H1 (cell line): ENCODE results near the gene BBLN. TPM values are rescaled to one million over a fixed set of nuclear protein-coding genes. Genes with fewer than 3 reads are reported as not detected.

Experiments
- CTCF ChIA-PET: fragments of 300-600 bp; sonication (Branson Sonifier 250); formaldehyde crosslinking; loops from one replicate; lab custom pipeline; 2021; ENCODE audit not compliant: partially characterized antibody; lab: Charles Lee
- POLR2A ChIA-PET: fragments of 300-600 bp; sonication (Branson Sonifier 250); formaldehyde crosslinking; loops from one replicate; lab custom pipeline; 2021; ENCODE audit warnings: inconsistent platforms; ENCODE audit not compliant: partially characterized antibody; lab: Charles Lee
- DNase-seq, 2 experiments: peaks; one replicate each; pipeline versions ENCODE4 v3.0.0 to v3.0.0-alpha.2; 2010 to 2022; ENCODE audit warnings: low spot score in 2 of 2, low read depth in 1 of 2, mixed read lengths in 1 of 2
- FAIRE-seq: peaks from 2 replicates; lab custom pipeline; 2011; peaks lifted over from hg19 to GRCh38; lab: Jason Lieb, UNC
- H2AFZ ChIP-seq: 2 replicates; pipeline ENCODE4 v1.8.1; 2012; ENCODE audit warnings: low read length, inconsistent platforms
- H2AK5ac ChIP-seq: 2 replicates; pipeline ENCODE4 v1.6.1; 2013; ENCODE audit warnings: low read depth, low read length
- H2BK120ac ChIP-seq: replicated peaks from 2 replicates; pipeline ENCODE3; 2013; ENCODE audit warnings: low read depth, low read length, inconsistent platforms
- H2BK12ac ChIP-seq: 2 replicates; pipeline ENCODE4 v1.6.1; 2013; ENCODE audit warnings: low read depth, low read length
- H2BK15ac ChIP-seq: 2 replicates; pipeline ENCODE4 v1.6.1; 2013; ENCODE audit warnings: low read length
- H2BK20ac ChIP-seq: 2 replicates; pipeline ENCODE4 v1.6.1; 2013; ENCODE audit warnings: low read length
- H2BK5ac ChIP-seq: 2 replicates; pipeline ENCODE4 v1.6.1; 2013; ENCODE audit warnings: low read depth, low read length
- H3K14ac ChIP-seq: 2 replicates; pipeline ENCODE4 v1.6.1; 2013; ENCODE audit warnings: inconsistent platforms; ENCODE audit not compliant: insufficient read length
- H3K18ac ChIP-seq: 2 replicates; pipeline ENCODE4 v1.6.1; 2013; ENCODE audit warnings: low read length; ENCODE audit errors: extremely low read depth
- H3K23ac ChIP-seq: 2 replicates; pipeline ENCODE4 v1.6.1; 2013; ENCODE audit warnings: inconsistent platforms; ENCODE audit not compliant: insufficient read length
- H3K23me2 ChIP-seq: 2 replicates; pipeline ENCODE4 v1.6.1; 2013; ENCODE audit warnings: low read depth, low read length
- H3K27ac ChIP-seq: 2 replicates; pipeline ENCODE4 v1.6.1; 2011; ENCODE audit warnings: low read depth, low read length, inconsistent platforms
- H3K27me3 ChIP-seq, 4 experiments: replicated peaks in 1 of 4; 1 replicate in 1 of 4; 2 replicates in 3 of 4; pipeline versions ENCODE4 v1.6.1 to v1.8.1; 2011 to 2013; ENCODE audit warnings: low read length in 3 of 4, mild to moderate bottlenecking in 3 of 4, inconsistent platforms in 2 of 4, mixed read lengths in 2 of 4, moderate library complexity in 1 of 4; ENCODE audit not compliant: control insufficient read depth in 3 of 4, insufficient read depth in 3 of 4; ENCODE audit errors: extremely low read depth in 1 of 4
- H3K36me3 ChIP-seq, 4 experiments: 2 replicates each; pipeline versions ENCODE4 v1.6.1 to v1.8.1; 2011 to 2013; ENCODE audit warnings: mild to moderate bottlenecking in 4 of 4, low read length in 3 of 4, moderate library complexity in 2 of 4, control low read depth in 1 of 4, inconsistent platforms in 1 of 4; ENCODE audit not compliant: insufficient read depth in 4 of 4, control insufficient read depth in 2 of 4
- H3K4ac ChIP-seq: replicated peaks from 2 replicates; pipeline ENCODE3; 2013; ENCODE audit warnings: low read length, low read depth, mixed read lengths, inconsistent platforms; ENCODE audit not compliant: insufficient read length
- H3K4me1 ChIP-seq, 4 experiments: replicated peaks in 1 of 4; 1 replicate in 1 of 4; 2 replicates in 3 of 4; pipeline versions ENCODE4 v1.6.1 to v1.8.1; 2011 to 2013; ENCODE audit warnings: low read length in 3 of 4, inconsistent platforms in 2 of 4, mixed read lengths in 1 of 4; ENCODE audit not compliant: insufficient read depth in 4 of 4, control insufficient read depth in 3 of 4
- H3K4me2 ChIP-seq, 2 experiments: 2 replicates each; pipeline versions ENCODE4 v1.6.1 to v1.8.1; 2011 to 2013; ENCODE audit warnings: low read depth in 2 of 2, low read length in 2 of 2, control low read depth in 1 of 2, inconsistent platforms in 1 of 2, mild to moderate bottlenecking in 1 of 2; ENCODE audit not compliant: insufficient read depth in 1 of 2
- H3K4me3 ChIP-seq, 4 experiments: fragments of 200-600, 300-600 bp in 1 of 4; sonication (generic), shearing (Covaris generic), sonication (Bioruptor Twin) in 1 of 4; 2 replicates each; pipeline versions ENCODE4 v1.5.1 to v1.8.1; 2011 to 2016; ENCODE audit warnings: low read length in 4 of 4, low read depth in 3 of 4, control low read depth in 2 of 4, inconsistent platforms in 2 of 4, mild to moderate bottlenecking in 2 of 4, mixed read lengths in 1 of 4, moderate library complexity in 1 of 4; ENCODE audit not compliant: insufficient read depth in 2 of 4; ENCODE audit errors: extremely low read depth in 1 of 4
- H3K56ac ChIP-seq: replicated peaks from 2 replicates; pipeline ENCODE3; 2013; ENCODE audit warnings: low read depth, mild to moderate bottlenecking, mixed read lengths, low read length, inconsistent platforms; ENCODE audit not compliant: insufficient read length
- H3K79me1 ChIP-seq: 2 replicates; pipeline ENCODE4 v1.6.1; 2013; ENCODE audit warnings: low read depth, low read length, control low read depth
- H3K79me2 ChIP-seq, 2 experiments: 2 replicates each; pipeline versions ENCODE4 v1.6.1 to v1.8.1; 2012 to 2013; ENCODE audit warnings: low read length in 2 of 2, mild to moderate bottlenecking in 2 of 2, inconsistent platforms in 1 of 2; ENCODE audit not compliant: insufficient read depth in 2 of 2, control insufficient read depth in 1 of 2
- H3K9ac ChIP-seq, 4 experiments: replicated peaks in 1 of 4; 1 replicate in 1 of 4; 2 replicates in 3 of 4; pipeline versions ENCODE4 v1.6.1 to v1.8.1; 2011 to 2013; ENCODE audit warnings: low read depth in 3 of 4, low read length in 3 of 4, control low read depth in 2 of 4, mild to moderate bottlenecking in 2 of 4, moderate library complexity in 2 of 4, inconsistent platforms in 1 of 4; ENCODE audit errors: extremely low read depth in 1 of 4
- H3K9me3 ChIP-seq, 2 experiments: 2 replicates each; pipeline versions ENCODE4 v1.6.1 to v1.8.1; 2012 to 2013; ENCODE audit warnings: mild to moderate bottlenecking in 2 of 2, moderate library complexity in 2 of 2, control low read depth in 1 of 2, inconsistent platforms in 1 of 2, low read depth in 1 of 2, low read length in 1 of 2, mixed read lengths in 1 of 2; ENCODE audit not compliant: insufficient read depth in 2 of 2
- H4K20me1 ChIP-seq, 2 experiments: replicated peaks in 1 of 2; 2 replicates each; pipeline versions ENCODE3 to v1.8.1; 2011 to 2013; ENCODE audit warnings: inconsistent platforms in 2 of 2, low read length in 2 of 2, mild to moderate bottlenecking in 1 of 2; ENCODE audit not compliant: insufficient read depth in 2 of 2, control insufficient read depth in 1 of 2
- H4K5ac ChIP-seq: 2 replicates; pipeline ENCODE4 v1.6.1; 2013; ENCODE audit warnings: low read length, low read depth, mixed read lengths, inconsistent platforms; ENCODE audit not compliant: insufficient read length
- H4K8ac ChIP-seq: 2 replicates; pipeline ENCODE4 v1.8.0; 2013; ENCODE audit warnings: mild to moderate bottlenecking, moderate library complexity, low read length, inconsistent platforms; ENCODE audit not compliant: insufficient read depth; ENCODE audit errors: extremely low read depth
- H4K91ac ChIP-seq: replicated peaks from 2 replicates; pipeline ENCODE3; 2013; ENCODE audit warnings: low read length, mixed read lengths, inconsistent platforms; ENCODE audit not compliant: insufficient read length
- POU5F1 ChIP-seq: IDR thresholded peaks from 2 replicates; pipeline ENCODE4 v1.6.1; 2011; ENCODE audit warnings: low read depth, mild to moderate bottlenecking, low read length, moderate library complexity
- RNF2 ChIP-seq: fragments of 200-900, 300-1000 bp; sonication (generic); IDR thresholded peaks from 2 replicates; pipeline ENCODE4 v1.7.1; 2016; ENCODE audit warnings: borderline replicate concordance, low read depth, mild to moderate bottlenecking, antibody characterized with exemption, low read length; ENCODE audit not compliant: poor library complexity, severe bottlenecking; ENCODE audit errors: missing control alignments
- SAP30 ChIP-seq: fragments of 300-600 bp; sonication (generic); IDR thresholded peaks from 2 replicates; pipeline ENCODE4 v1.7.1; 2012; ENCODE audit warnings: low read length, moderate library complexity, mild to moderate bottlenecking, inconsistent platforms; ENCODE audit not compliant: insufficient read depth, insufficient replicate concordance
- SIN3A ChIP-seq, 2 experiments: IDR thresholded peaks in 1 of 2; conservative IDR thresholded peaks in 1 of 2; 2 replicates each; pipeline ENCODE4 v1.6.1; 2011 to 2012; ENCODE audit warnings: low read length in 2 of 2, improper control_type of control experiment in 1 of 2, low read depth in 1 of 2, mild to moderate bottlenecking in 1 of 2
- WGBS, 2 experiments: shearing (Covaris generic) in 1 of 2; methylation state at CpG; one replicate each; pipeline versions ENCODE4 v1.1.6 to v1.1.7; 2013 to 2015; ENCODE audit warnings: low lambda C conversion rate in 2 of 2, mixed read lengths in 2 of 2, inconsistent platforms in 1 of 2, low coverage in 1 of 2, missing lambda C conversion rate in 1 of 2; ENCODE audit not compliant: insufficient replicate concordance in 2 of 2, insufficient coverage in 1 of 2, insufficient read length in 1 of 2; ENCODE audit errors: extremely low coverage in 1 of 2, missing lambda C conversion rate in 1 of 2; 5-methylcytosine and 5-hydroxymethylcytosine counted together
- polyA plus RNA-seq, 7 experiments: library from polyadenylated mRNA; depleted of rRNA in 3 of 7; stranded (reverse) in 5 of 7; unstranded in 2 of 7; fragments of >200 nt in 5 of 7; fragments of 200-250 nt in 2 of 7; gene quantifications; 1 replicate in 5 of 7; 2 replicates in 1 of 7; 4 replicates in 1 of 7; pipeline versions ENCODE4 v1.2.1 to v1.2.3, GENCODE V29; 2011 to 2013; ENCODE audit warnings: missing spikeins in 2 of 7, mixed read lengths in 2 of 7
- total RNA-seq: library from RNA; stranded (reverse); fragmentation: NEBNext Ultra II Directional; extraction: Animal tissue kit (Norgen Biotek cat#: 25700); gene quantifications from 2 replicates; pipeline ENCODE4 v1.2.1, GENCODE V29; 2021
- TF ChIP-seq, protein P1 (sequence below): IDR thresholded peaks from 2 replicates; pipeline ENCODE4 v1.6.1; 2012; ENCODE audit warnings: low read length, inconsistent platforms
- TF ChIP-seq, protein P2 (sequence below): IDR thresholded peaks from 2 replicates; pipeline ENCODE4 v1.6.1; 2012; ENCODE audit warnings: inconsistent platforms

BBLN gene
- total and polyA plus RNA-seq, 2 of the 8 experiments (the other 6 are each of a cell fraction or from before 2014, with no cell fraction given) = 63.1 to 164 TPM

DNA sequence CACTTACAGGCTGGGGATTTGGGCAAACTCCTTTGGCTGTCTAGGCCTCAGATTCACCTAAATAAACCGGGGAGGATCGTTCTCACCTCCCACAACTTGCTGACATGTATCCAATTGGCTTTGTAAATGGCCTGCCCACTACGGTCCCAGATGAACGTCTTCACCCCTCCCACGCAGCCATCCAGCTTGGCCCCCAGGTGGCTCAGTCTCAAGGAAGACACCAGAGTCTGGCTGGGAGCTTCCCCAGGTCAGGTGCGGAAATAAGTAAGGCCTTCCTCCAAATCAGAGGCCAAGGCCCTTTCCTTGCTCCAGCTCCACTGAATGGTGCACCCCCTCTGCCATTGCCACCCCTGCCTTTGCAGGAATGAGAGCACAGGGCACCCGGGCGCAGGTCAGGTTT, 19.9 kb downstream of the BBLN start:
- H2AFZ ChIP-seq = no peak overlapping the region

More for the DNA sequence above, 19.9 kb downstream of the BBLN start:
- no peak overlapping the region for H3K14ac ChIP-seq
- 95% methylated on average over 8 of the region's 8 CpGs; no CpG with 5 or more reads in 1 of the 2 experiments for WGBS, 2 experiments
- H3K23me2 ChIP-seq = no peaks in the 10 kb centered on the region
- ChIA-PET CTCF (interaction anchor here (0.6 to 1.9 kb wide), 2 partner anchors 11 to 182 kb away, joined by 3 to 8 read pairs; partner anchors contain the start of gene CIZ1), POLR2A (interaction anchor here (0.8 to 3.2 kb wide), 2 partner anchors 10 kb away, joined by 4 to 11 read pairs; partner anchors contain the start of gene CIZ1)
- H3K36me3 ChIP-seq = peaks cover 17 to 35% (median 29%) of the 10 kb centered on the region in 4 experiments
- H4K5ac ChIP-seq = no peak overlapping the region
- H3K27me3 ChIP-seq = no peaks in the 10 kb centered on the region
- H3K4ac ChIP-seq = no peak overlapping the region
- no peak overlapping the region for H2BK5ac ChIP-seq
- no peaks in the 10 kb centered on the region for H3K4me1 ChIP-seq
- H2BK15ac ChIP-seq = no peak overlapping the region
- no peak overlapping the region for H3K56ac ChIP-seq
- H3K9ac ChIP-seq = no peak overlapping the region; a peak in 1 of 7 replicates
- peaks cover 0 to 4% of the 10 kb centered on the region in 2 experiments; a peak in 1 of 4 replicates for H3K9me3 ChIP-seq
- no peak for TF ChIP-seq SIN3A (conservative IDR thresholded peaks at IDR 0.05 in 1 of 2, IDR thresholded peaks at IDR 0.05 in 1 of 2; ENCODE audit: low read depth in 1 of 2, low read length in 2 of 2)
- TF ChIP-seq, protein P1, sequence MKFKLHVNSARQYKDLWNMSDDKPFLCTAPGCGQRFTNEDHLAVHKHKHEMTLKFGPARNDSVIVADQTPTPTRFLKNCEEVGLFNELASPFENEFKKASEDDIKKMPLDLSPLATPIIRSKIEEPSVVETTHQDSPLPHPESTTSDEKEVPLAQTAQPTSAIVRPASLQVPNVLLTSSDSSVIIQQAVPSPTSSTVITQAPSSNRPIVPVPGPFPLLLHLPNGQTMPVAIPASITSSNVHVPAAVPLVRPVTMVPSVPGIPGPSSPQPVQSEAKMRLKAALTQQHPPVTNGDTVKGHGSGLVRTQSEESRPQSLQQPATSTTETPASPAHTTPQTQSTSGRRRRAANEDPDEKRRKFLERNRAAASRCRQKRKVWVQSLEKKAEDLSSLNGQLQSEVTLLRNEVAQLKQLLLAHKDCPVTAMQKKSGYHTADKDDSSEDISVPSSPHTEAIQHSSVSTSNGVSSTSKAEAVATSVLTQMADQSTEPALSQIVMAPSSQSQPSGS = no peak
- no peak for TF ChIP-seq RNF2
- TF ChIP-seq, protein P2, sequence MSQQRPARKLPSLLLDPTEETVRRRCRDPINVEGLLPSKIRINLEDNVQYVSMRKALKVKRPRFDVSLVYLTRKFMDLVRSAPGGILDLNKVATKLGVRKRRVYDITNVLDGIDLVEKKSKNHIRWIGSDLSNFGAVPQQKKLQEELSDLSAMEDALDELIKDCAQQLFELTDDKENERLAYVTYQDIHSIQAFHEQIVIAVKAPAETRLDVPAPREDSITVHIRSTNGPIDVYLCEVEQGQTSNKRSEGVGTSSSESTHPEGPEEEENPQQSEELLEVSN = no peak
- TF ChIP-seq SAP30 = no peak
- TF ChIP-seq POU5F1 = no peak
- H2BK12ac ChIP-seq = no peak overlapping the region
- no peak overlapping the region for H3K18ac ChIP-seq
- no peak overlapping the region for H2AK5ac ChIP-seq
- H3K79me1 ChIP-seq = no peaks in the 10 kb centered on the region
- H3K4me2 ChIP-seq = no peak overlapping the region
- H3K4me3 ChIP-seq = no peak overlapping the region
- no peak overlapping the region for H3K23ac ChIP-seq
- FAIRE-seq = no peak
- no peak overlapping the region for H4K8ac ChIP-seq
- no peak overlapping the region for H3K27ac ChIP-seq
- H4K20me1 ChIP-seq = peaks cover 3 to 9% of the 10 kb centered on the region in 2 experiments
- DNase-seq = no peak
- no peak overlapping the region for H2BK20ac ChIP-seq
- no peak overlapping the region for H2BK120ac ChIP-seq
- H3K79me2 ChIP-seq = no peaks in the 10 kb centered on the region
- H4K91ac ChIP-seq = no peak overlapping the region
